NCI-H1092 treated with DMSO at 0.1 percent for 48 hours (cell line): Measurements from ENCODE around the gene CCBE1.

Experiments
- DNase-seq: peaks from one replicate; lab custom pipeline; 2025; lab: John Stamatoyannopoulos, UW

CCBE1 gene

DNA sequence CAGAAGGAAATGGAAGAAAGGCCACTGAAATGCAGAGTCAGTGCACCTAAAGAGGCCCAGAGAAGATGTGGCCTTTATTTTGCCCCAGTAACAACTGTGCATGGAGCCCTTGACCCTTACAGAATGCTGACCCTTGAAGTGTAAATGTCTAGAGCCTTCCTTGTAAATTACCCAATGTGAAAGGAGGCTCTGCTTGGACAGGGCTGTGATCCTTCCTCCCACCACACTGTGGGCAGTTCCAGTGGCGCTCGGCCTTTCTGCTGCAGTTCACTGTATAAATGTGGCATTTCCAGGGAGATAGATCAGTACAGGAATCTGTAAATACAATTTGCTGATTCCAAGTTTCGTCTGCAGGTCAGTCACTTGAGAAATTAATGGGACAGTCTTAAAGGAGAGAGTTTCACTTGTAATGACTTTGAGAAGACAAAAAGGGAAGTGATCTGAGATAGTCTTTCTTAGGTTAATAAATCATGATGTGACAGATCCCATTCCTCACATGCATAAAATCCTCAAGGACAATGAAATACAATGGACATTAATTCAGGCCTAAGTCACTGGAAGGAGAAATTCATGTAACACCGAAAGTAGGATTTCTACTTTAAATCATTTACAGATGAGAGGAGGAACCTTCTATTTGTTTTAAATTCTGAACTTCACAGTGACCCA, 204.3 kb downstream of the CCBE1 start:
- no peak for DNase-seq

DNA sequence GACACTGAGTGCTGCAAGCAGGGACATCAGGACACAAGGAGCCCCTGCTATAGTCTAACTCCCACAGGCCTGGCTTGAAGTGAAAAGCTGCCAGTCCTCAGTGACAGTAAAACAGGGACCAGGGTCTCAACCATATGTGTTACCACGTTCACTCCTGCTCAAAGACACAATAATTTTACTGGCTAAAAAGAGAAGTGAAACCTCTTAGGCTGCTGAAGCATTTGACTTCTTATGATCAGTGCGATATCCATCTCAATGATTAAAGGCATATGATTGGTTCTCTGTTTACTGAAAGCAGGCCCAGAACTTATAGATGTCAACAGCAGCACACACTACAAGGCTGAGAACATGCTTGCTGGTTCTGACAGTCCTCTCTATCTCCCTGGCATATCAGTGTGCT, 208.3 kb downstream of the CCBE1 start:
- no peak for DNase-seq

DNA sequence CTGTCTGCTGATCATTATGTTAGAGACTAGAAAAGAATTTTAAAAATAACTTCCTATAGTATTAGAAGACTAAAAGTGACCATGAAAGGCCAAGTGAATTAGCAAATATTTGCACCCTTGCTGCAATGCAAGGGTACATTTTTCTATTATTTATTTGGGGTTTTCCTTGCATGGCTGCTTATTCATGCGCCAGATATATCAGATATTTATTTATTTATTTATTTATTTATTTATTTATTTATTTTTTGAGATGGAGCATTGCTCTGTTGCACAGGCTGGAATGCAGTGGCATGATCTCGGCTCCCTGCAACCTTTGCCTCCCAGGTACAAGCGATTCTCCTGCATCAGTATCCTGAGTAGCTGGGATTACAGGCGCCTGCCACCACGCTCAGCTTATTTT, 211.8 kb downstream of the CCBE1 start:
- DNase-seq, result no peak

DNA sequence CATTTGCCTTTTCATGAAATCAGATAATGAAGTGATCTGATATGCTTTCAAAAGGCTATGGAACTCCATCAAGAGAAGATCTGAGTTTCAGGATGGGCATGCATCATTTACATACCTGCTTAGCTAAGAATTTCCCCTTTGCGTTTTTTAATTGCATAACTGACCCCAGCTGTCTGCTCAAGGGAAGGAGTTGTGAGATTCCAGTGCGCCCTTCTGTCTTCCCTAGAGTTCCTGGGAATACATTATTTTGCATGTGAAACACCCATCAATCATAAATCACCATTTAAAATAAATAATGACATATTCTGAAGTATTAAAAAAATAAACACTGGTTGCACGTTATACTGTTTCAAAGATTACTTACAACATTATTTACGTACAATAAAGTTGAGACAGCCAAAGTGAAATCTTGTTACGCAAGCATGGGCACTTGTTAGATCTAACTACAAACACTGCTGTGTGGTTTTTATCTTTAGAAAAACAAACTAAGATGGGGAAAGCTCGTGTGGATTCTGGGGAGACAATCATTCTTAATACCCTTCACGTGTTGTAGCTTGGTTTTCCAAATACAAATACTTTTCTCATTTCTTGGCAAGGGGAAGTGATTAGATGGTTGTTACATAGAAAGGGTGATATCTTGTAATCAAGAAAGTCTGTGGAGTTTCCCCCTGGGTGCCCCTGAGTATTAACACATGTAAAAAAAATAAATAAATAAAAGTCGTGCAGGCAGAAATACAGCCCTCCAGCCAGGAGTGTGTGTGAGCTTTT, 212.5 kb downstream of the CCBE1 start:
- DNase-seq, result no peak

DNA sequence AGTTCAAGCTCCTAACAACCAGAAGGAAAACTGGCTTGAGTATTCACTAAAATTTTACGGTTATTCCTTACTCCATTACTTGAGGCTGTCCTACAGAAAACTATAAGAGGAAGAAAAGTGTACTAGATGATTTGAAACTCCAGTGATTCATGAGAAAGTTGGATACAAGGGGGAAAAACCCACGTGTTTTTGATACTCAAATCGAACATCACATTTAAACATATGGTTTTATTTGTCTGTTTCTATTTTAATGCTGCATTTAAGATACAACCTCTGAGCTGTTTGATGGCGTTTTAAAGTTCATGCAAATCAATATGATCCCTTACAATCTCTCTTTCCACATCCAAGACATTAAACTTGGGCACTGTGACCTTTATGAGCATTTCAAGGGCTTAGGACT, 213.1 kb downstream of the CCBE1 start:
- no peak for DNase-seq

DNA sequence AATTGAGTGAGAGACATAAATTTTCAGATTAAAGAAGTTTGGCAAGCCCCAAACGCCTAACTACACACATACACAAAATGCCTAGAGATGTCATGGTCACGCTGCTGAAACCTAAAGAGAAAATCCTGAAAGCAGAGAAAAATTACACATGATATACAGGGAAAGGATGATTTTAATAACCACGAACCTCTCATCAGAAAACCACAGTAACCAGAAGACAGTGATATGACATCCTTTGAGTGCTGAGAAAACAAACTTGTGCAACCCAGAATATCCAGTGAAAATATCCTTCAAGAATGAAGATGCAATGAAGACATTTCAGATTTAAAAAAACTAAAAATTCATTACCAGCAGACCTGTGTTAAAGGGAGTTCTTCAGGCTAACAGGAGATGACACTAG, 215.8 kb downstream of the CCBE1 start:
- DNase-seq, result no peak

DNA sequence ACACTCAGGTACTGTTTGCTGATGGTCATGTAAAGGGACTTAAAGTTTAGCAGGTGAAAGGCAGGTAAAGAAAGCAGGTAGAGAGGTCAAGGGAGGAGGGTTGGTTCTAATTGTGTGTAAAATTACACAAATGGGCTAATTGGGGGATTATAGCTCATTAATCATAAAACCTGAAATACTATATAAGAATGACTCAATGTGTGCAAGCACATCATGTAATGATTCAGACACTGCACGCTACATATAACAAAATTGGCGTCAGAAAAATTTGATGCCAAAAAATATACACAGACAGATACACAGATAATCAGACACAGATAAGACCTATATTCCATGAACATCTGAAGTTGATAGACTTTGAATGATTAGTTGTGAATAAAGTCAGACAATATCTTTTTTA, 217.4 kb downstream of the CCBE1 start:
- no peak for DNase-seq

DNA sequence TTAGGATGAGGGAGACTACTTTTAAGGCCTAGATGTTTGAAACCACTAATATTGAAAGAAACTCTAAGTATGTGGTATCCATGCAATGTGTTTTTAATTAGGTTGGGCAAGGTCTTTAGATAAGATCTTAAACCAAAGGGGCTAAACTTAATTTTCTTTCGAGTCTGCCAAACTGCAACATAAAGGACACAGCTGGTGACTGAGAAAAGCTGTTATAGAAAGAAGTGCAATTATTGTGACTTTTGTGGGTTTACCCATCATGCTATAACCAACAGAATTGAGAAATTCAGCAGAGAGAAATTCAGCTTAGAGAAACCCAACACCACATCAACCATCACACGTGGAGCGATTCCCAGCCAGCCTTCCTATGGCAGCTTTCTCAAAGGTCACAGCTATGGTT, 218.6 kb downstream of the CCBE1 start:
- DNase-seq, result no peak

DNA sequence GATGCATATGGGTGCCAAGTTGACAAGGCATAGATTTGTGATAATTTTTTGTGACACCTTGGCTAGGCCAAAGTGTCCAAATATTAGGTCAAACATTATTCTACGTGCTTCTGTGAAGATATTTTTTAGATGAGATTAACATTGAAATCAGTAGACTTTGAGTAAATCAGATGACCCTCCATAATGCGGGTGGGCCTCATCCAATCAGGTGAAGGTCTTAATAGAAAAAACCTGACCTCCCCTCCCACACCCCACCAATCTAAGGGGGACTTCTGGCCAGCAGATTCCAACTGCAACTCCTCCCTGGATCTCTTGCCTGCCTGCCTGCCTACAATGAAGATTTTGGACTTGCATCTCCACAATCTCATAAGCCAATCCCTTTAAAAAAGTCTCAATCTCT, 219.4 kb downstream of the CCBE1 start:
- no peak for DNase-seq

DNA sequence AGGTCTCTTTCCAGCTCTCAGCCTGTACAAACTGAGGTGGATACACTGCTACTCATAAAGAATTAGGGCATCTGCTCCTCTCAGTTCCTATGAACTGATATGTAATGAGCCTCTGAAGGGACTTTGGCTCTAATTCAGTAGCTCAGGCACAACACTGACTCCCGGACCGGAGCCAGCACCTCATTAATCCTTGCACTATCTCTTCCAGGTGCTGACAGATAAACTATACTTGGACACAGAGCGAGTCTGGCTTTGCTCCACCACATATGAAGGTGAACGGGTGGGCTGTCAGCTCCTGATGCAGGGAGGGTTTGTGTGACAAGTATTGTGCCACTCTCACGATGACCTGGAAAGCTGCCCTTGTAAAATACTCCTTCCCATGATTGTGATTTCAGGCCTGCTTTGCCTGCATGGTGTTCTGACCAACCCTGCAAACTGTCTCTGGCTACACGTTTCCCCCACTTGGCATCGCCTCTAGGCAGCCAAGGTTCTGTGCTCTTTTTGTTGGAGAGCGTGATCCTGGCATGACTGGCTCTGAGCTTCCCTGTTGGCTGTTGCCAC, 226.6 kb downstream of the CCBE1 start:
- peak; percentile 67 for DNase-seq

DNA sequence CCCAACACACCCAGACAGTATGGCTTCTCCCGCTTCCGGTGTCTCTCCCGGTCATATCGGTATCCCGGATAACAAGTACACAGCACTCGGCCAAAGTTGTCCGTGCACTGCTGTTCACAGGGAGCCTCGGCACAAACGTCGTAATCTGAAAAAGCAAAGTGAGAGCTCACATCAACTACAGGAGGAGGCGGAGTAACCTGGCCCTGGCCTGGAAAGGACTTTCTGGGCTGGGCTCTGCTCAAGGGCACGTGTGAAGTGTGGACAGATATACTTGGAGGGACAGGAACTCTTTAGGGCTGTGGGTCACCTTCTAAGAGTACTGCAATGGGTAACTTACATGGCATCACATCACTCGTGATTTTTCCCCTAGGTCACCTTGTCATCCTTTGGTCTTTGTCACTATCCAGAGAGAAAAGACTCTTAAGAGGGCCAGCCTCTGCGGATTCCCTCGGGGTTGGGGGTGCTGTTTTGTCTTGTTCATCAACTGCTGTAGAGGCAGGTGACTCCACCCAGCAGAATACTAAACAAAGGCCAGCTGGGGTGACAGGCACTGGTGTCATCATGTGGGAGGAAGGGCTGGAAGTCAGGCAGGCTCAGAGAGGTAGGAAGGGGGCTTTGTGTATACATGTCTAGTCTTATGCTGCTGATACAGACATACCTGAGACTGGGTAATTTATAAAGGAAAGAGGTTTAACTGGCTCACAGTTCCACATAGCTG, 227.6 kb downstream of the CCBE1 start:
- no peak for DNase-seq

DNA sequence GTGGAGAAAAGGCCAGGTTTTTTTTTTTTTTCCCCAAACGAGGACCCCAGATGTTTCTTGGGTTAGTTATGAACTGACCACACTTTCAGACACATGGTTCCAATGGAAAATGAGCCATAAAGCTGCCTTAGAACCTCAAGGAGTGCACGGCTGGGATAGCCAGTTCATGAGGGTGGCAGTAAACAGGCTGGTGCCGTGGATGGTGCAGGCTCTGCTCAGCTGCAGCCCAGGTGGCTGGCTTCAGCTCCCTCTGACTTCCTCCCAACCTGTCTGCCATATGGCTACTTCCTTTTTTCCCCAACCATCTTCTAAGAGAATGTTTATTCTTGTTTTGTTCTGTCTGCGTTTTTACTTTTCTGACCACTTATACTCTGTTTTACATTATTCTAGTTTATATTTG, 228.4 kb downstream of the CCBE1 start:
- no peak for DNase-seq

DNA sequence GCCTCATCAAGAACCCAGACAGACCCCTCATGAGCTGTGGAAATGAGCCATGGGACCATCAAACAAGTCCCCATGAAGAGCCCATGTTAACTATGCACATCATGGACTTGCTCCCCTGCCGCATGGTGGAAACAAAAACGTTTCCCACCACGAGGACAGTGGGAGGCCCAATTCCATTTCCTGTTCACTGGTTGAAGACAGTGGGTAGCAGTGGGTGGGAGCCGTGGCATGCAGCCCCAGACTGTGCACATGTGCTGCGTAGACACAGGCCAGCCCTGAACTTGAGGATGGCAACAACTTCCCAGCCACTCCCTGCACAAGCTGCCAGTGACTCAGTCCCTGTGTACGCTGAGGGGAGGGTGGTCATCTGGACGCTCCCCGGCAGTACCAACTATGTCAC, 229.7 kb downstream of the CCBE1 start:
- DNase-seq, result no peak

DNA sequence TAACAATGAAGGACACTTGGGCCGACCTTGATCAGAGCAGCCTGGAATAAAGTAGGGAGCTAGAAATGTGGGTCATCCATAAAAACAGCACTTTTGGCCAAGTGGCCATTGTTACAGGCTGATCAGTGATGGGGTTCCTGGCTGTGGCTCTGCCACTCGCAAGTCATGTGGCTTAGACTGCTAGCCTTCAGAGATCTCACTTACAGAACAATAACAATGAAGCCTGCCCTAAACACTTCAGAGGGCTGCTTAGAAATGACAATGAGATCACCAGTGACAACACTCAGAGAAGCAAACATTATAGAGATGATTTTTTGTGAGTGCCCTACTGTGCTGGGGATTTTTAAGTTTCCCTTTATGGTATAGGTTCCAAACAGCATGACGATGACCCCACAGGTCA, 230.2 kb downstream of the CCBE1 start:
- no peak for DNase-seq

DNA sequence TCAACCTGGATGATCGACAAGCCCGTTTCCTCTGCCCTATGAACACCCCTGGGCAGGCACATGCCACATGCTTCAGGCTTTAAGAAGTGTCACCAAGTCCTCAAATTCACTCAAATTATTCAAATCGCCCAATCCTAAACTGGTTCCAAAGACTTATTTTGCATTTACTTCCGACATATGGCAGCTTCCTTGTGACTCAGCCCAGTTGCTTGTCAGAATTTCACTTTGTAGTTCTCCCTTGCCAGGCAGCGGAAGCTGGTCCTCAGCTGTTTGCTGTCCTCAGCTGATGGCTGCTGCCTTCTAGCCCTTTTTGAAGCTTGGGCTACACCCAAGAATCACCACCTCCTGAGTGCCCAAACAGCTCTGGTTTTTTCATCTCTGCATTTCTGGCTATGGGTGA, 232.7 kb downstream of the CCBE1 start:
- DNase-seq, result no peak

DNA sequence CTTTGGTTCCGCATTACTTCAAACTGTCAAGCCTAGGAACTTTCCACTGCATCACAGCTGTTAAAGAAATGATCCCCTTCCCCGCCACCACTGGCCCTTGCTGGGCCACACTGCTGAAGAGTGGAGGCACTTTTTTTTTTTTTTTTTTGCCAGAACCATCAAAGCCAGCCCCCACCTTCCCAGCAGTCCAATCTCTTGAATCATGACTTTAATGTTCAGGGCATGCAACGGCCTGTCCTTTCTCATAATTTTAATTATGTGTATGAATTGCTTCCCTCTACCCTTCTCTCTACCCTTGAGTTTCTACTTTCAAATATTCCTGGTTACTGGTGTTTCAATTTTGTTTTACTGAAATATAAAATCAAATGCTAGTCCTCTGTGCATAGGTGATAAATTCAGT, 236.1 kb downstream of the CCBE1 start:
- DNase-seq, result no peak

DNA sequence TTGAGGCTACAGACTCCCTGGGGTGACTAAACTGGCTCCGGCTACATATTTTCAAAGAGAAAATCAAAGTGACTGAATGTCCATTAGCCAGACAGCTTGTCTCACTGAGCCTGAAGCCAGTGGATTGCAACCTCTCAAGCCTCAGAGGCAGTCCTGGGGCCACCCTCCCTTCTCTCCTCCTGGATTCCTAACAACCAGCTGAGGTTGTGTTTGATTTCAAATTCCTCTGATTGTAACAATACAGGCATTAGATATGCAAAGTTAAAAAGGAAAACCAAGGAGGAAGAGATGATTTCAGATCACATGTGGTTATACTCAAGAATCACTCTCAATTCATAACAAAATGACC, 237.2 kb downstream of the CCBE1 start:
- DNase-seq, result peak; percentile 42

DNA sequence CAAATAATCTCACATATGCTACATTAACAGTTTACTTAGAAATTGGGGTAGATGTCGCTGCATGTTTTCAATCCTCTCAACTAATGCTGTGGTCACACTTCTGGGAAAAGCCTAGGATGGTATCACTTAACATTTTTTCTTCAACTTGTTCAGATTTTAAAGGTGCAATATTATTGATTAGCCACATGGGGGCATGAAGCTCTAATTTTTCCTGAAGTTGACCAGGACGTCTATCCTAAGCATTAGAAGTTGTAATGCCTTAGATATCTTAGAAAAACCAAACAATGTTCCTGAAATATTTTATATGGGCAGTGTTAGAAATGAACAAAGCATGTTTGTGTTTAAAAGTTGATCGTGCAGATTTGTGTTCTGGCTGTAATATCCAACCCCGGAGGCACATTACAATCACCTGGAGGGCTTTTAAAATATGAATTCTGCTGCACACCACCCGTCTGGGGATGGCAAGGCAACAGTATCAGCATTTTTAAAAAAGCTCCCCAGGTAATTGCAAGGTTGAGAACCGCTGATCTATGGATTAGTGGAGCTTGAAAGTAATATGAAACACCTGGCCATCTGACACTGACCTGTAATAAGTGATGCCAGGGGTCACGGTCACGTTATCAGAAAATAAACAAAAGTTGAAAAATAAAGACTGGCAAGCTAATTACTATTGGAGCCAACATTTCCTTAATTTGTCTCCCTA, 237.7 kb downstream of the CCBE1 start:
- peak; percentile 63 for DNase-seq

DNA sequence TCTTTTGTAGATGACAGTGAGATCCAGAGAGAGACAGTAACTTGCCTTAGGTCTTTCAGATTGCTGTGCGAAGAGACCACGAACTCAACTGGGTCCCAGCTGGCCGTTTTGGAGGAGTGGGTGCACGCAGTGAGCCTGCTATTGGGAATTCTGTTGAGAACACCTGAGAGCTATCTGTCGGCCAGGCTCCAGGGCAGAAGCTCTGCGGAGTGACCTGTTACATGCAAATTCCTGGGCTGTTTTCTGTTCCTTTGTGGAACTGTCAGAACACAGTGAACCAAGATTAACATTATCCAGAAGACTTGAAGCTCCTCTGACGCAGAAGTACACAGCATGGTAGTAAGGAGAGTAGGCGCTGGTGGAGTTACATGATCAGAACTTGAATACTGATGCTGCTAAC, 238.6 kb downstream of the CCBE1 start:
- no peak for DNase-seq

DNA sequence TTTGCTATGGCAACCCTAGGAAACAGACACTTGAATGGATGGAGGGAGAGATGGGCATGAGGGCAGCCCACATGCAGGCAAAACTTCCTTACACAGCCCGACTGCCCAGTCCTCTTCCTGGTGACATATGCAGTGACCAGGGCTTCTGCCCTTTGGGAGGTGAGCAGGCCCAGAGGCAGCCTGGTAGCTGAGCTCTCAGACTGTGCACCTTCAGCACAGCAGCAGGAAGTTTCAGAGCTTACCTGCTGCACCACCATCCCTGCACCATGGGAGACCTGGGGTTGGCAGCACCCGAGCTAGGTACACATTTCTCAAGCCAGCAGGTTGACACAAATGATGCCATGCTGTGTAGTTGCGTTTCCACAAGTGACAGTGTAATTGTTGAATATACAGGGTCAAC, 240.6 kb downstream of the CCBE1 start:
- no peak for DNase-seq

DNA sequence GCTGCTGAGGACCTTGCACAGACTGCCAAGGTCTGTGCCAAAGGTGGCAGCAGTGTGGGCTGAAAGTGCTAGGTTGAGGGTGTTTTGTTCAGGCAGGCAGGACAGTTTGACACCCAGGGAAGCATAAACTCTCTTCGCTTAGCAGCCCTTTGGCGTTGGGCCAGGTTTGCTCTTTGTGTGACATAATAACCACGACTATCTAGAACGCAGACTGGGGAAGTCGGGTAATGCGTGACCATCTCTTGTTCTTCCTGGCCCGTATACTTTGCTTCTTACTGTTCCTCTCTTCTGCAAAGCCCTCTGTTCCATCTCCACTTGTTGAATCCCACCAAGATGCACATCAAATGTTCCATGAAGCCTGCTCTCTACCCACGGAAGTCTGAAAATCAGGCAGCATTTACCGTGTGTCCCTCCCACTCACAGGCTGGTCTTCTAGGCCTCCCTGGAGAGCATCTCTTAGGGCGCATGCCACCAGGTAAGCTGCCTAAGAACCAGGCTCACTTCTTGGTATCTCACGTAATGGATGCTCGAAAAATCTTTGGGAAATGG, 241.4 kb downstream of the CCBE1 start:
- DNase-seq, result peak; percentile 32
